ENCODE measurements around the gene EVC2.

GRCh38 chr4:5750946-5751665 is 42.7 kb upstream of the EVC2 start:
- no peak for TF ChIP-seq POLR2A (IDR thresholded peaks at IDR 0.05)
- TF ChIP-seq CTCF (IDR thresholded peaks at IDR 0.05), result no peak
